H1 (cell line): ENCODE measurements around the gene SLIT3. TPM values are rescaled to one million over a fixed set of nuclear protein-coding genes. Genes with fewer than 3 reads are reported as not detected.

ENCODE experiments used
- CTCF ChIA-PET: fragments of 300-600 bp; sonication (Branson Sonifier 250); formaldehyde crosslinking; loops from one replicate; lab custom pipeline; 2021; ENCODE audit not compliant: partially characterized antibody; lab: Charles Lee
- POLR2A ChIA-PET: fragments of 300-600 bp; sonication (Branson Sonifier 250); formaldehyde crosslinking; loops from one replicate; lab custom pipeline; 2021; ENCODE audit warnings: inconsistent platforms; ENCODE audit not compliant: partially characterized antibody; lab: Charles Lee
- DNase-seq, 2 experiments: peaks; one replicate each; pipeline versions ENCODE4 v3.0.0 to v3.0.0-alpha.2; 2010 to 2022; ENCODE audit warnings: low spot score in 2 of 2, low read depth in 1 of 2, mixed read lengths in 1 of 2
- FAIRE-seq: peaks from 2 replicates; lab custom pipeline; 2011; peaks lifted over from hg19 to GRCh38; lab: Jason Lieb, UNC
- H2AFZ ChIP-seq: 2 replicates; pipeline ENCODE4 v1.8.1; 2012; ENCODE audit warnings: low read length, inconsistent platforms
- H2AK5ac ChIP-seq: 2 replicates; pipeline ENCODE4 v1.6.1; 2013; ENCODE audit warnings: low read depth, low read length
- H2BK120ac ChIP-seq: replicated peaks from 2 replicates; pipeline ENCODE3; 2013; ENCODE audit warnings: low read depth, low read length, inconsistent platforms
- H2BK12ac ChIP-seq: 2 replicates; pipeline ENCODE4 v1.6.1; 2013; ENCODE audit warnings: low read depth, low read length
- H2BK15ac ChIP-seq: 2 replicates; pipeline ENCODE4 v1.6.1; 2013; ENCODE audit warnings: low read length
- H2BK20ac ChIP-seq: 2 replicates; pipeline ENCODE4 v1.6.1; 2013; ENCODE audit warnings: low read length
- H2BK5ac ChIP-seq: 2 replicates; pipeline ENCODE4 v1.6.1; 2013; ENCODE audit warnings: low read depth, low read length
- H3K14ac ChIP-seq: 2 replicates; pipeline ENCODE4 v1.6.1; 2013; ENCODE audit warnings: inconsistent platforms; ENCODE audit not compliant: insufficient read length
- H3K18ac ChIP-seq: 2 replicates; pipeline ENCODE4 v1.6.1; 2013; ENCODE audit warnings: low read length; ENCODE audit errors: extremely low read depth
- H3K23ac ChIP-seq: 2 replicates; pipeline ENCODE4 v1.6.1; 2013; ENCODE audit warnings: inconsistent platforms; ENCODE audit not compliant: insufficient read length
- H3K23me2 ChIP-seq: 2 replicates; pipeline ENCODE4 v1.6.1; 2013; ENCODE audit warnings: low read depth, low read length
- H3K27ac ChIP-seq: 2 replicates; pipeline ENCODE4 v1.6.1; 2011; ENCODE audit warnings: low read depth, low read length, inconsistent platforms
- H3K27me3 ChIP-seq, 4 experiments: replicated peaks in 1 of 4; 1 replicate in 1 of 4; 2 replicates in 3 of 4; pipeline versions ENCODE4 v1.6.1 to v1.8.1; 2011 to 2013; ENCODE audit warnings: low read length in 3 of 4, mild to moderate bottlenecking in 3 of 4, inconsistent platforms in 2 of 4, mixed read lengths in 2 of 4, moderate library complexity in 1 of 4; ENCODE audit not compliant: control insufficient read depth in 3 of 4, insufficient read depth in 3 of 4; ENCODE audit errors: extremely low read depth in 1 of 4
- H3K36me3 ChIP-seq, 4 experiments: 2 replicates each; pipeline versions ENCODE4 v1.6.1 to v1.8.1; 2011 to 2013; ENCODE audit warnings: mild to moderate bottlenecking in 4 of 4, low read length in 3 of 4, moderate library complexity in 2 of 4, control low read depth in 1 of 4, inconsistent platforms in 1 of 4; ENCODE audit not compliant: insufficient read depth in 4 of 4, control insufficient read depth in 2 of 4
- H3K4ac ChIP-seq: replicated peaks from 2 replicates; pipeline ENCODE3; 2013; ENCODE audit warnings: low read length, low read depth, mixed read lengths, inconsistent platforms; ENCODE audit not compliant: insufficient read length
- H3K4me1 ChIP-seq, 4 experiments: replicated peaks in 1 of 4; 1 replicate in 1 of 4; 2 replicates in 3 of 4; pipeline versions ENCODE4 v1.6.1 to v1.8.1; 2011 to 2013; ENCODE audit warnings: low read length in 3 of 4, inconsistent platforms in 2 of 4, mixed read lengths in 1 of 4; ENCODE audit not compliant: insufficient read depth in 4 of 4, control insufficient read depth in 3 of 4
- H3K4me2 ChIP-seq, 2 experiments: 2 replicates each; pipeline versions ENCODE4 v1.6.1 to v1.8.1; 2011 to 2013; ENCODE audit warnings: low read depth in 2 of 2, low read length in 2 of 2, control low read depth in 1 of 2, inconsistent platforms in 1 of 2, mild to moderate bottlenecking in 1 of 2; ENCODE audit not compliant: insufficient read depth in 1 of 2
- H3K4me3 ChIP-seq, 4 experiments: fragments of 200-600, 300-600 bp in 1 of 4; sonication (generic), shearing (Covaris generic), sonication (Bioruptor Twin) in 1 of 4; 2 replicates each; pipeline versions ENCODE4 v1.5.1 to v1.8.1; 2011 to 2016; ENCODE audit warnings: low read length in 4 of 4, low read depth in 3 of 4, control low read depth in 2 of 4, inconsistent platforms in 2 of 4, mild to moderate bottlenecking in 2 of 4, mixed read lengths in 1 of 4, moderate library complexity in 1 of 4; ENCODE audit not compliant: insufficient read depth in 2 of 4; ENCODE audit errors: extremely low read depth in 1 of 4
- H3K56ac ChIP-seq: replicated peaks from 2 replicates; pipeline ENCODE3; 2013; ENCODE audit warnings: low read depth, mild to moderate bottlenecking, mixed read lengths, low read length, inconsistent platforms; ENCODE audit not compliant: insufficient read length
- H3K79me1 ChIP-seq: 2 replicates; pipeline ENCODE4 v1.6.1; 2013; ENCODE audit warnings: low read depth, low read length, control low read depth
- H3K79me2 ChIP-seq, 2 experiments: 2 replicates each; pipeline versions ENCODE4 v1.6.1 to v1.8.1; 2012 to 2013; ENCODE audit warnings: low read length in 2 of 2, mild to moderate bottlenecking in 2 of 2, inconsistent platforms in 1 of 2; ENCODE audit not compliant: insufficient read depth in 2 of 2, control insufficient read depth in 1 of 2
- H3K9ac ChIP-seq, 4 experiments: replicated peaks in 1 of 4; 1 replicate in 1 of 4; 2 replicates in 3 of 4; pipeline versions ENCODE4 v1.6.1 to v1.8.1; 2011 to 2013; ENCODE audit warnings: low read depth in 3 of 4, low read length in 3 of 4, control low read depth in 2 of 4, mild to moderate bottlenecking in 2 of 4, moderate library complexity in 2 of 4, inconsistent platforms in 1 of 4; ENCODE audit errors: extremely low read depth in 1 of 4
- H3K9me3 ChIP-seq, 2 experiments: 2 replicates each; pipeline versions ENCODE4 v1.6.1 to v1.8.1; 2012 to 2013; ENCODE audit warnings: mild to moderate bottlenecking in 2 of 2, moderate library complexity in 2 of 2, control low read depth in 1 of 2, inconsistent platforms in 1 of 2, low read depth in 1 of 2, low read length in 1 of 2, mixed read lengths in 1 of 2; ENCODE audit not compliant: insufficient read depth in 2 of 2
- H4K20me1 ChIP-seq, 2 experiments: replicated peaks in 1 of 2; 2 replicates each; pipeline versions ENCODE3 to v1.8.1; 2011 to 2013; ENCODE audit warnings: inconsistent platforms in 2 of 2, low read length in 2 of 2, mild to moderate bottlenecking in 1 of 2; ENCODE audit not compliant: insufficient read depth in 2 of 2, control insufficient read depth in 1 of 2
- H4K5ac ChIP-seq: 2 replicates; pipeline ENCODE4 v1.6.1; 2013; ENCODE audit warnings: low read length, low read depth, mixed read lengths, inconsistent platforms; ENCODE audit not compliant: insufficient read length
- H4K8ac ChIP-seq: 2 replicates; pipeline ENCODE4 v1.8.0; 2013; ENCODE audit warnings: mild to moderate bottlenecking, moderate library complexity, low read length, inconsistent platforms; ENCODE audit not compliant: insufficient read depth; ENCODE audit errors: extremely low read depth
- H4K91ac ChIP-seq: replicated peaks from 2 replicates; pipeline ENCODE3; 2013; ENCODE audit warnings: low read length, mixed read lengths, inconsistent platforms; ENCODE audit not compliant: insufficient read length
- ATF3 ChIP-seq: IDR thresholded peaks from 2 replicates; pipeline ENCODE4 v1.6.1; 2011; ENCODE audit warnings: low read depth, mild to moderate bottlenecking, low read length; ENCODE audit not compliant: insufficient read depth
- E2F6 ChIP-seq: IDR thresholded peaks from 2 replicates; pipeline ENCODE4 v1.6.1; 2012; ENCODE audit warnings: inconsistent platforms
- MAX ChIP-seq: IDR thresholded peaks from 2 replicates; pipeline ENCODE4 v1.6.1; 2012; ENCODE audit warnings: inconsistent platforms
- RBBP5 ChIP-seq: IDR thresholded peaks from 2 replicates; pipeline ENCODE4 v1.7.1; 2012; ENCODE audit warnings: low read depth, mild to moderate bottlenecking, inconsistent platforms, low read length, moderate library complexity, borderline replicate concordance
- SP2 ChIP-seq: IDR thresholded peaks from 2 replicates; pipeline ENCODE4 v1.6.1; 2012; ENCODE audit warnings: mild to moderate bottlenecking, low read length, inconsistent platforms
- TBP ChIP-seq: IDR thresholded peaks from 2 replicates; pipeline ENCODE4 v1.6.1; 2011; ENCODE audit warnings: low read depth, low read length, improper control_type of control experiment
- WGBS, 2 experiments: shearing (Covaris generic) in 1 of 2; methylation state at CpG; one replicate each; pipeline versions ENCODE4 v1.1.6 to v1.1.7; 2013 to 2015; ENCODE audit warnings: low lambda C conversion rate in 2 of 2, mixed read lengths in 2 of 2, inconsistent platforms in 1 of 2, low coverage in 1 of 2, missing lambda C conversion rate in 1 of 2; ENCODE audit not compliant: insufficient replicate concordance in 2 of 2, insufficient coverage in 1 of 2, insufficient read length in 1 of 2; ENCODE audit errors: extremely low coverage in 1 of 2, missing lambda C conversion rate in 1 of 2; 5-methylcytosine and 5-hydroxymethylcytosine counted together
- polyA plus RNA-seq, 7 experiments: library from polyadenylated mRNA; depleted of rRNA in 3 of 7; stranded (reverse) in 5 of 7; unstranded in 2 of 7; fragments of >200 nt in 5 of 7; fragments of 200-250 nt in 2 of 7; gene quantifications; 1 replicate in 5 of 7; 2 replicates in 1 of 7; 4 replicates in 1 of 7; pipeline versions ENCODE4 v1.2.1 to v1.2.3, GENCODE V29; 2011 to 2013; ENCODE audit warnings: missing spikeins in 2 of 7, mixed read lengths in 2 of 7
- total RNA-seq: library from RNA; stranded (reverse); fragmentation: NEBNext Ultra II Directional; extraction: Animal tissue kit (Norgen Biotek cat#: 25700); gene quantifications from 2 replicates; pipeline ENCODE4 v1.2.1, GENCODE V29; 2021

Gene SLIT3
- total and polyA plus RNA-seq, 2 of the 8 experiments (the other 6 are each of a cell fraction or from before 2014, with no cell fraction given), result 1.1 to 1.2 TPM

- Histone ChIP-seq H3K9ac (no peak overlapping the region), H3K4me2 (no peak overlapping the region), H4K5ac (no peak overlapping the region), H4K91ac (no peak overlapping the region), H4K8ac (no peak overlapping the region), H2BK5ac (no peak overlapping the region), H3K14ac (no peak overlapping the region), H3K9me3 (no peaks in the 10 kb centered on the region), H3K79me2 (no peaks in the 10 kb centered on the region), H3K4me1 (peaks cover 0 to 4% (median 2%) of the 10 kb centered on the region in 4 experiments; a peak in 2 of 7 replicates), H3K4me3 (no peak overlapping the region), H3K23me2 (no peaks in the 10 kb centered on the region), H3K56ac (no peak overlapping the region), H2BK15ac (no peak overlapping the region), H3K27me3 (no peaks in the 10 kb centered on the region), H3K4ac (no peak overlapping the region), H2AK5ac (no peak overlapping the region)
- 73% methylated on average over 4 of the region's 4 CpGs; no CpG with 5 or more reads in 1 of the 2 experiments for WGBS, 2 experiments
- DNase-seq, result no peak
- FAIRE-seq, result no peak
- POLR2A ChIA-PET, result no interaction called here
- TF ChIP-seq MAX (no peak), TBP (no peak), RBBP5 (no peak), E2F6 (no peak), SP2 (no peak), ATF3 (no peak)
- TF ChIP-seq, all 59 proteins: peak for 0
- H2BK120ac ChIP-seq, result no peak overlapping the region
- CTCF ChIA-PET, result interaction anchor here (0.8 to 1.0 kb wide), 5 partner anchors 12 to 276 kb away, joined by 3 to 4 read pairs (median 3); no protein-coding TSS in a partner anchor
- no peak overlapping the region for H3K18ac ChIP-seq
- no peak overlapping the region for H2BK12ac ChIP-seq
- no peak overlapping the region for H3K23ac ChIP-seq
- no peak overlapping the region for H2BK20ac ChIP-seq
- H3K27ac ChIP-seq, result no peak overlapping the region
- no peak overlapping the region for H2AFZ ChIP-seq
- H3K36me3 ChIP-seq, result no peaks in the 10 kb centered on the region
- no peaks in the 10 kb centered on the region for H4K20me1 ChIP-seq
- H3K79me1 ChIP-seq, result no peaks in the 10 kb centered on the region
Measured at GRCh38 chr5:168813184-168813968, 487.6 kb downstream of the SLIT3 start.
